ENCODE results near the gene MAST2.
"Not testable (repeated sequence)": the region's sequence is repeated elsewhere in the genome, so short reads cannot be mapped to it uniquely, and the experiment has no call there.

MAST2 gene

DNA sequence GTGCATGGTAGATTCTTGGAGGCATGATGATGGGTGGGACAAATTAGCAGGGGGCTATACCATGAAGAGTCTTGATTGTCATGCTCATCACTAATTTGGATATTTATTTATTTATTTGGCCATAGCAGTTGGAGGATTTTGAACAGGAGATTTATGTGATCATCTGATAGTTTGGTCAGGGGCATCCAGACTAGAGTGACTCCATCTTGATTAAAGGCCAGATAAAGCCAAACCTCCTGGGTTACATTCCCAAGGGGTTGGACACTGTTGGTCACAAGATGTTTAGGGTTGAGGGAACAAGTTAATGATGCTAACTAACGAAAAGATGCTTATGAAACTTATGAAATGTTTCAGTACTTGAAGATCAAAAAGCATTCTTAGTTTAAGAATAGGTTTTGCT is 139.8 kb downstream of the MAST2 start:
- no peaks in the 10 kb centered on the region for H3K4me1 ChIP-seq (ENCODE audit: insufficient read depth, low read length, severe bottlenecking)
- no peaks in the 10 kb centered on the region for H3F3A ChIP-seq (ENCODE audit: insufficient read depth, low read length)
- H3K79me2 ChIP-seq (ENCODE audit: insufficient read depth, low read length) = no peaks in the 10 kb centered on the region

DNA sequence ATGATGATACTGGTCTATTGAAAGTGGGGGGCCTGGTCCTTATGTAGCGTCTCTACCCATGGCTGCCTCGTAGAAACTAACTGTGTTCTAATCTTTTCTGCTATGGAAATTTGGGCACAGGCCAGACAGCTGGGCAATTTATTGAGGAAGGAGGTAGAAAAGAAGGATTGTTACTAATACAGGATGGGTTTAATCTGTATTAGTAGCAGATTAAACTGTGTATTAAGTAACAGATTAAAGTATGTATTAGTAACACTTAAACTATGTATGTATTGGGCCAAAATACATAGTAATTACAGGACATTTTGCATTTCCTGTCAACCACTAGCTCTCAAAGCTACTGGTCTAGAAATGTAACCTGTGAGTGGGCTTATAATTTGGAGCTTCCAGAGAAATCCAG is 142.0 kb downstream of the MAST2 start:
- no peak overlapping the region for H2AFZ ChIP-seq (ENCODE audit: low read length)
- no peak overlapping the region for H3K9ac ChIP-seq (ENCODE audit: low read length)
- TF ChIP-seq, protein P1, sequence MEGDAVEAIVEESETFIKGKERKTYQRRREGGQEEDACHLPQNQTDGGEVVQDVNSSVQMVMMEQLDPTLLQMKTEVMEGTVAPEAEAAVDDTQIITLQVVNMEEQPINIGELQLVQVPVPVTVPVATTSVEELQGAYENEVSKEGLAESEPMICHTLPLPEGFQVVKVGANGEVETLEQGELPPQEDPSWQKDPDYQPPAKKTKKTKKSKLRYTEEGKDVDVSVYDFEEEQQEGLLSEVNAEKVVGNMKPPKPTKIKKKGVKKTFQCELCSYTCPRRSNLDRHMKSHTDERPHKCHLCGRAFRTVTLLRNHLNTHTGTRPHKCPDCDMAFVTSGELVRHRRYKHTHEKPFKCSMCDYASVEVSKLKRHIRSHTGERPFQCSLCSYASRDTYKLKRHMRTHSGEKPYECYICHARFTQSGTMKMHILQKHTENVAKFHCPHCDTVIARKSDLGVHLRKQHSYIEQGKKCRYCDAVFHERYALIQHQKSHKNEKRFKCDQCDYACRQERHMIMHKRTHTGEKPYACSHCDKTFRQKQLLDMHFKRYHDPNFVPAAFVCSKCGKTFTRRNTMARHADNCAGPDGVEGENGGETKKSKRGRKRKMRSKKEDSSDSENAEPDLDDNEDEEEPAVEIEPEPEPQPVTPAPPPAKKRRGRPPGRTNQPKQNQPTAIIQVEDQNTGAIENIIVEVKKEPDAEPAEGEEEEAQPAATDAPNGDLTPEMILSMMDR (IDR thresholded peaks at IDR 0.05; ENCODE audit: low read length) = no peak
- no peak for TF ChIP-seq EZH2 (IDR thresholded peaks at IDR 0.05; ENCODE audit: borderline replicate concordance, low read length)
- H3K79me2 ChIP-seq (ENCODE audit: insufficient read depth, low read length) = no peaks in the 10 kb centered on the region
- no peak overlapping the region for H3K27ac ChIP-seq (ENCODE audit: low read depth, low read length, poor library complexity, severe bottlenecking)
- H3K4me1 ChIP-seq (ENCODE audit: insufficient read depth, low read length, severe bottlenecking) = no peaks in the 10 kb centered on the region
- no peaks in the 10 kb centered on the region for H4K20me1 ChIP-seq (ENCODE audit: insufficient read depth, low read length)
- no peaks in the 10 kb centered on the region for H3F3A ChIP-seq (ENCODE audit: insufficient read depth, low read length)
- H3K27me3 ChIP-seq (ENCODE audit: insufficient read depth, low read length) = no peaks in the 10 kb centered on the region
- no peak overlapping the region for H3K4me3 ChIP-seq (ENCODE audit: low read depth, low read length, poor library complexity, severe bottlenecking)
- H3K36me3 ChIP-seq (ENCODE audit: insufficient read depth, low read length) = peaks cover 3% of the 10 kb centered on the region; the same call in 1 of the 2 replicates
- no peaks in the 10 kb centered on the region for H3K9me2 ChIP-seq (ENCODE audit: low read depth, low read length)
- no peaks in the 10 kb centered on the region for H3K9me3 ChIP-seq (ENCODE audit: low read length)
- H3K4me2 ChIP-seq (ENCODE audit: low read length) = no peak overlapping the region

More for the DNA sequence above, 139.8 kb downstream of the MAST2 start:
- H3K27ac ChIP-seq (ENCODE audit: low read depth, low read length, poor library complexity, severe bottlenecking) = no peak overlapping the region
- H3K36me3 ChIP-seq (ENCODE audit: insufficient read depth, low read length) = peaks cover 3% of the 10 kb centered on the region; the same call in 1 of the 2 replicates
- H3K4me2 ChIP-seq (ENCODE audit: low read length) = no peak overlapping the region
- no peaks in the 10 kb centered on the region for H3K9me2 ChIP-seq (ENCODE audit: low read depth, low read length)
- no peak overlapping the region for H2AFZ ChIP-seq (ENCODE audit: low read length)
- H3K9ac ChIP-seq (ENCODE audit: low read length) = no peak overlapping the region
- H3K27me3 ChIP-seq (ENCODE audit: insufficient read depth, low read length) = no peaks in the 10 kb centered on the region
- no peak overlapping the region for H3K4me3 ChIP-seq (ENCODE audit: low read depth, low read length, poor library complexity, severe bottlenecking)
- no peaks in the 10 kb centered on the region for H3K9me3 ChIP-seq (ENCODE audit: low read length)
- TF ChIP-seq, protein P1 (IDR thresholded peaks at IDR 0.05; ENCODE audit: low read length) = no peak
- no peak for TF ChIP-seq EZH2 (IDR thresholded peaks at IDR 0.05; ENCODE audit: borderline replicate concordance, low read length)
- H4K20me1 ChIP-seq (ENCODE audit: insufficient read depth, low read length) = no peaks in the 10 kb centered on the region

DNA sequence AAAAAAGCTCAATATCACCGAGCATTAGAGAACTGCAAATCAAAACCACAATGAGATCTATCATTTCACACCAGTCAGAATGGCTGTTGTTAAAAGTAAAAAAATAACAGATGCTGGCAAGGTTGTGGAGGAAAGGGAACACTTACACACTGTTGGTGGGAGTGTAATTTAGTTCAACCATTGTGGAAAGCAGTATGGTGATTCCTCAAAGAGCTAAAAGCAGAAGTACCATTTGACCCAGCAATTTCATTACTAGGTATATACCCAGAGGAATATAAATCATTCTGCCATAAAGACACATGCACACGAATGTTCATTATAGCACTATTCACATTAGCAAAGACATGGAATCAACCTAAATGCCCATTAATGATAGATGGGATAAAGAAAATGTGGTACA is 146.1 kb downstream of the MAST2 start:
- not testable (repeated sequence) for H3K79me2 ChIP-seq (ENCODE audit: insufficient read depth, low read length)

DNA sequence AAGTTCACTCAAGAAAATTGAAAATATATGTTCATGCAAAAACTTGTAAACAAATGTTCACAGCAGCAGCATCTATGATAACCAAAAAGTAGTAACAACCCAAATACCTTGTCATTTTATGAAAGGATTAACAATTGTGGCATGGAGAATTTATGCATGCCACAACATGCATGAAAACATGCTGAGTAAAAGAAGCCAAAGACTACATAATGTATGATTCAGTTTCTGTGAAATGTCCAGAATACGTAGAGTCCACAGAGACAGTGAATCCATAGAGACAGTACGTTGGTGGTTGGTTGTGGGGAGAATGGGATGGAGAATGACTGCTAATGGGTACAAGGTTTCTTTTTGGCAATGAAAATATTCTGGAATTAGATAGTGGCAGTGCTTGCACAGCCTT is 148.7 kb downstream of the MAST2 start:
- no peak for TF ChIP-seq EZH2 (IDR thresholded peaks at IDR 0.05; ENCODE audit: borderline replicate concordance, low read length)
- TF ChIP-seq, protein P1 (IDR thresholded peaks at IDR 0.05; ENCODE audit: low read length) = no peak
- H3K4me2 ChIP-seq (ENCODE audit: low read length) = no peak overlapping the region
- H3K79me2 ChIP-seq (ENCODE audit: insufficient read depth, low read length) = no peaks in the 10 kb centered on the region
- no peak overlapping the region for H3K9ac ChIP-seq (ENCODE audit: low read length)
- H3K36me3 ChIP-seq (ENCODE audit: insufficient read depth, low read length) = no peaks in the 10 kb centered on the region
- H3K27me3 ChIP-seq (ENCODE audit: insufficient read depth, low read length) = no peaks in the 10 kb centered on the region
- no peaks in the 10 kb centered on the region for H3F3A ChIP-seq (ENCODE audit: insufficient read depth, low read length)
- H2AFZ ChIP-seq (ENCODE audit: low read length) = no peak overlapping the region
- H3K4me3 ChIP-seq (ENCODE audit: low read depth, low read length, poor library complexity, severe bottlenecking) = no peak overlapping the region
- no peak overlapping the region for H3K27ac ChIP-seq (ENCODE audit: low read depth, low read length, poor library complexity, severe bottlenecking)
- no peaks in the 10 kb centered on the region for H3K9me3 ChIP-seq (ENCODE audit: low read length)
- no peaks in the 10 kb centered on the region for H3K9me2 ChIP-seq (ENCODE audit: low read depth, low read length)
- H4K20me1 ChIP-seq (ENCODE audit: insufficient read depth, low read length) = no peaks in the 10 kb centered on the region
- H3K4me1 ChIP-seq (ENCODE audit: insufficient read depth, low read length, severe bottlenecking) = no peaks in the 10 kb centered on the region

More for the DNA sequence above, 146.1 kb downstream of the MAST2 start:
- not testable (repeated sequence) for H3K4me3 ChIP-seq (ENCODE audit: low read depth, low read length, poor library complexity, severe bottlenecking); H3K9me2 ChIP-seq (ENCODE audit: low read depth, low read length); H3K36me3 ChIP-seq (ENCODE audit: insufficient read depth, low read length); H3K9ac ChIP-seq (ENCODE audit: low read length); H3K9me3 ChIP-seq (ENCODE audit: low read length); H2AFZ ChIP-seq (ENCODE audit: low read length); H3K4me1 ChIP-seq (ENCODE audit: insufficient read depth, low read length, severe bottlenecking); H3F3A ChIP-seq (ENCODE audit: insufficient read depth, low read length); H3K27me3 ChIP-seq (ENCODE audit: insufficient read depth, low read length); H3K27ac ChIP-seq (ENCODE audit: low read depth, low read length, poor library complexity, severe bottlenecking); H4K20me1 ChIP-seq (ENCODE audit: insufficient read depth, low read length); H3K4me2 ChIP-seq (ENCODE audit: low read length)

Measured in OCI-LY1 (cell line).